Measurements from ENCODE around the gene SLC5A6.

Gene SLC5A6

GRCh38 chr2:27171351-27171848 is 40.7 kb downstream of the SLC5A6 start:
- no peak for DNase-seq (ENCODE audit: low read depth)

GRCh38 chr2:27170581-27171337 is 41.3 kb downstream of the SLC5A6 start:
- no peak for DNase-seq (ENCODE audit: low read depth)

- DNase-seq (ENCODE audit: low read depth): no peak
Measured at GRCh38 chr2:27164960-27165763, 46.9 kb downstream of the SLC5A6 start.

- DNase-seq (ENCODE audit: low read depth): no peak
Measured at GRCh38 chr2:27162151-27163121, 49.6 kb downstream of the SLC5A6 start.

GRCh38 chr2:27160191-27160590 is 51.9 kb downstream of the SLC5A6 start:
- no peak for DNase-seq (ENCODE audit: low read depth)

- no peak for DNase-seq (ENCODE audit: low read depth)
Measured at GRCh38 chr2:27159271-27159670, 52.8 kb downstream of the SLC5A6 start.

- no peak for DNase-seq (ENCODE audit: low read depth)
Measured at GRCh38 chr2:27158468-27158867, 53.6 kb downstream of the SLC5A6 start.

GRCh38 chr2:27155069-27155520 is 57.0 kb downstream of the SLC5A6 start:
- DNase-seq (ENCODE audit: low read depth): no peak

GRCh38 chr2:27154488-27154887 is 57.6 kb downstream of the SLC5A6 start:
- no peak for DNase-seq (ENCODE audit: low read depth)

- DNase-seq (ENCODE audit: low read depth): no peak
Measured at GRCh38 chr2:27152796-27153464, 59.1 kb downstream of the SLC5A6 start.

- no peak for DNase-seq (ENCODE audit: low read depth)
Measured at GRCh38 chr2:27152102-27152795, 59.8 kb downstream of the SLC5A6 start.

- DNase-seq (ENCODE audit: low read depth): no peak
Measured at GRCh38 chr2:27150639-27151230, 61.3 kb downstream of the SLC5A6 start.

All from activated T-helper 9 cell treated with anti-CD3 and anti-CD28 coated beads, Interleukin-2, amount 50 U/mL, for 16 hours (primary cell).